ENCODE measurements around the gene SEPTIN12. TPM values are rescaled to one million over a fixed set of nuclear protein-coding genes. Genes with fewer than 3 reads are reported as not detected.
A peak's percentile ranks its signal among the peaks of the same experiment; 100 is the strongest.

Gene SEPTIN12
- total and polyA plus RNA-seq, 4 donors, result not detected

- DNase-seq (peak; percentile 77 to 82 (median 80)), ATAC-seq (ENCODE audit: insufficient read depth, low FRiP score) (no peak)
- H3K9ac ChIP-seq (ENCODE audit: insufficient read depth in 1 of 2, low read length in 2 of 2), result no peak overlapping the region
- peaks cover 0 to 12% (median 0%) of the 10 kb centered on the region in 5 donors for H3K4me1 ChIP-seq (ENCODE audit: control insufficient read depth in 5 of 5, insufficient read depth in 5 of 5, low read length in 5 of 5)
- H3K4me3 ChIP-seq, result no peak overlapping the region
- TF ChIP-seq, protein P1, sequence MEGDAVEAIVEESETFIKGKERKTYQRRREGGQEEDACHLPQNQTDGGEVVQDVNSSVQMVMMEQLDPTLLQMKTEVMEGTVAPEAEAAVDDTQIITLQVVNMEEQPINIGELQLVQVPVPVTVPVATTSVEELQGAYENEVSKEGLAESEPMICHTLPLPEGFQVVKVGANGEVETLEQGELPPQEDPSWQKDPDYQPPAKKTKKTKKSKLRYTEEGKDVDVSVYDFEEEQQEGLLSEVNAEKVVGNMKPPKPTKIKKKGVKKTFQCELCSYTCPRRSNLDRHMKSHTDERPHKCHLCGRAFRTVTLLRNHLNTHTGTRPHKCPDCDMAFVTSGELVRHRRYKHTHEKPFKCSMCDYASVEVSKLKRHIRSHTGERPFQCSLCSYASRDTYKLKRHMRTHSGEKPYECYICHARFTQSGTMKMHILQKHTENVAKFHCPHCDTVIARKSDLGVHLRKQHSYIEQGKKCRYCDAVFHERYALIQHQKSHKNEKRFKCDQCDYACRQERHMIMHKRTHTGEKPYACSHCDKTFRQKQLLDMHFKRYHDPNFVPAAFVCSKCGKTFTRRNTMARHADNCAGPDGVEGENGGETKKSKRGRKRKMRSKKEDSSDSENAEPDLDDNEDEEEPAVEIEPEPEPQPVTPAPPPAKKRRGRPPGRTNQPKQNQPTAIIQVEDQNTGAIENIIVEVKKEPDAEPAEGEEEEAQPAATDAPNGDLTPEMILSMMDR (IDR thresholded peaks at IDR 0.05; ENCODE audit: control extremely low read depth, extremely low read depth), result no peak
- H3K27ac ChIP-seq (ENCODE audit: low read depth in 1 of 2, low read length in 1 of 2), result no peak overlapping the region
- peaks cover 0 to 17% (median 9%) of the 10 kb centered on the region in 4 donors for H3K36me3 ChIP-seq (ENCODE audit: control insufficient read depth in 4 of 4, insufficient read depth in 4 of 4, low read length in 4 of 4)
- H3K27me3 ChIP-seq (ENCODE audit: control insufficient read depth in 3 of 3, insufficient read depth in 3 of 3, low read length in 2 of 3), result no peaks in the 10 kb centered on the region
- 59 to 68% methylated on average over 15 of the region's 15 CpGs for WGBS, 2 donors
- no peaks in the 10 kb centered on the region for H3K9me3 ChIP-seq (ENCODE audit: control insufficient read depth in 4 of 4, insufficient read depth in 3 of 4, low read length in 3 of 4)
Measured at GRCh38 chr16:4746991-4747574, 41.1 kb downstream of the SEPTIN12 start.

GRCh38 chr16:4746215-4746614 is 41.9 kb downstream of the SEPTIN12 start:
- H3K4me3 ChIP-seq, result no peak overlapping the region
- H3K27me3 ChIP-seq (ENCODE audit: control insufficient read depth in 3 of 3, insufficient read depth in 3 of 3, low read length in 2 of 3), result no peaks in the 10 kb centered on the region
- H3K4me1 ChIP-seq (ENCODE audit: control insufficient read depth in 5 of 5, insufficient read depth in 5 of 5, low read length in 5 of 5), result peaks cover 0 to 12% (median 0%) of the 10 kb centered on the region in 5 donors
- H3K27ac ChIP-seq (ENCODE audit: low read depth in 1 of 2, low read length in 1 of 2), result no peak overlapping the region
- peaks cover 0 to 10% (median 2%) of the 10 kb centered on the region in 4 donors for H3K36me3 ChIP-seq (ENCODE audit: control insufficient read depth in 4 of 4, insufficient read depth in 4 of 4, low read length in 4 of 4)
- DNase-seq, result no peak
- TF ChIP-seq, protein P1 (IDR thresholded peaks at IDR 0.05; ENCODE audit: control extremely low read depth, extremely low read depth), result no peak
- ATAC-seq (ENCODE audit: insufficient read depth, low FRiP score), result no peak
- WGBS, 2 donors, result 83 to 86% methylated on average over 8 of the region's 8 CpGs
- no peaks in the 10 kb centered on the region for H3K9me3 ChIP-seq (ENCODE audit: control insufficient read depth in 4 of 4, insufficient read depth in 3 of 4, low read length in 3 of 4)
- H3K9ac ChIP-seq (ENCODE audit: insufficient read depth in 1 of 2, low read length in 2 of 2), result no peak overlapping the region

DNA sequence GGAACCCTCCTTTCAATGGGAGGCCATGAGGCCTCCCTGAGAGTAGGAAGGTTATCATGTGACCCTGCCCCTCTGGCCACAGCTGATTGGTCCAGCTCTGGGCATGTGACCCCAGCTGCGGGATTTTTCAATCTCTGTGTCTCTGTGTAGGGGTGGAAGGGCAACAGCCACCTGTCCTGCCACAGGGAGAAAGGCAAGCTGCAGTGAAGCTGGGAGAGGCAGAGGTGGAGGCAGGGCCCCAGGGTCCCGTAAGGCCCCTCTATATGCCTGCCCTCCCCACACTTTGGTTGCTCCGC is 42.9 kb downstream of the SEPTIN12 start:
- Histone ChIP-seq H3K4me3 (no peak overlapping the region), H3K27ac (ENCODE audit: low read depth in 1 of 2, low read length in 1 of 2) (no peak overlapping the region), H3K9ac (ENCODE audit: insufficient read depth in 1 of 2, low read length in 2 of 2) (no peak overlapping the region), H3K4me1 (ENCODE audit: control insufficient read depth in 5 of 5, insufficient read depth in 5 of 5, low read length in 5 of 5) (peaks cover 0 to 12% (median 0%) of the 10 kb centered on the region in 5 donors), H3K27me3 (ENCODE audit: control insufficient read depth in 3 of 3, insufficient read depth in 3 of 3, low read length in 2 of 3) (no peaks in the 10 kb centered on the region), H3K36me3 (ENCODE audit: control insufficient read depth in 4 of 4, insufficient read depth in 4 of 4, low read length in 4 of 4) (peaks cover 0 to 5% (median 0%) of the 10 kb centered on the region in 4 donors), H3K9me3 (ENCODE audit: control insufficient read depth in 4 of 4, insufficient read depth in 3 of 4, low read length in 3 of 4) (no peaks in the 10 kb centered on the region)
- 83 to 94% methylated on average over 3 of the region's 3 CpGs for WGBS, 2 donors
- ATAC-seq (ENCODE audit: insufficient read depth, low FRiP score), result no peak
- DNase-seq, result no peak
- TF ChIP-seq, protein P1 (IDR thresholded peaks at IDR 0.05; ENCODE audit: control extremely low read depth, extremely low read depth), result no peak

All from lung (tissue), 12 donors.